Stimulated activated CD4-positive, alpha-beta T cell treated with anti-CD3 and anti-CD28 coated beads, Interleukin-1b, Interleukin-23, amount 100 ng/mL, for 48 hours (primary cell): ENCODE results near the gene PLEKHA6.

ENCODE experiments used
- DNase-seq: peaks from one replicate; pipeline ENCODE4 v3.0.0-alpha.2; 2020

The PLEKHA6 gene

GRCh38 chr1:204354579-204354978 is 5.2 kb downstream of the PLEKHA6 start:
- no peak for DNase-seq

GRCh38 chr1:204353213-204353910 is 6.4 kb downstream of the PLEKHA6 start:
- DNase-seq = no peak

- peak; percentile 8 for DNase-seq
Observed at GRCh38 chr1:204350857-204351573, 8.7 kb downstream of the PLEKHA6 start.

GRCh38 chr1:204350312-204350711 is 9.4 kb downstream of the PLEKHA6 start:
- DNase-seq = no peak

- no peak for DNase-seq
Observed at GRCh38 chr1:204349602-204350001, 10.1 kb downstream of the PLEKHA6 start.

- no peak for DNase-seq
Observed at GRCh38 chr1:204348722-204349121, 11.0 kb downstream of the PLEKHA6 start.

GRCh38 chr1:204348242-204348641 is 11.5 kb downstream of the PLEKHA6 start:
- no peak for DNase-seq

- DNase-seq = no peak
Observed at GRCh38 chr1:204345941-204346645, 13.6 kb downstream of the PLEKHA6 start.

- no peak for DNase-seq
Observed at GRCh38 chr1:204345438-204345841, 14.3 kb downstream of the PLEKHA6 start.

GRCh38 chr1:204344665-204345355 is 14.9 kb downstream of the PLEKHA6 start:
- no peak for DNase-seq

- no peak for DNase-seq
Observed at GRCh38 chr1:204343802-204344201, 15.9 kb downstream of the PLEKHA6 start.

- no peak for DNase-seq
Observed at GRCh38 chr1:204343247-204343646, 16.5 kb downstream of the PLEKHA6 start.

- no peak for DNase-seq
Observed at GRCh38 chr1:204342310-204342709, 17.4 kb downstream of the PLEKHA6 start.

- no peak for DNase-seq
Observed at GRCh38 chr1:204341380-204341779, 18.3 kb downstream of the PLEKHA6 start.

GRCh38 chr1:204340081-204340889 is 19.4 kb downstream of the PLEKHA6 start:
- DNase-seq = no peak

- no peak for DNase-seq
Observed at GRCh38 chr1:204339541-204339940, 20.2 kb downstream of the PLEKHA6 start.

GRCh38 chr1:204338997-204339396 is 20.7 kb downstream of the PLEKHA6 start:
- no peak for DNase-seq

- no peak for DNase-seq
Observed at GRCh38 chr1:204338360-204338759, 21.4 kb downstream of the PLEKHA6 start.

GRCh38 chr1:204337583-204337982 is 22.1 kb downstream of the PLEKHA6 start:
- no peak for DNase-seq

- no peak for DNase-seq
Observed at GRCh38 chr1:204337036-204337429, 22.7 kb downstream of the PLEKHA6 start.

GRCh38 chr1:204336421-204337035 is 23.2 kb downstream of the PLEKHA6 start:
- no peak for DNase-seq

GRCh38 chr1:204335533-204335932 is 24.2 kb downstream of the PLEKHA6 start:
- DNase-seq = no peak
